Fibroblast of the conjunctiva (primary cell): ENCODE data around the gene KCNMA1.

ENCODE experiments used
- DNase-seq: peaks from one replicate; pipeline ENCODE4 v3.0.0-alpha.2; 2010; ENCODE audit warnings: low read depth

KCNMA1 gene

GRCh38 chr10:77111611-77112550 lies 525.7 kb downstream of the KCNMA1 start:
- DNase-seq: peak; percentile 63

GRCh38 chr10:77110757-77111156 lies 526.9 kb downstream of the KCNMA1 start:
- DNase-seq: no peak

GRCh38 chr10:77109351-77109994 lies 528.1 kb downstream of the KCNMA1 start:
- no peak for DNase-seq

- DNase-seq: no peak
Measured at GRCh38 chr10:77106676-77107075, 530.9 kb downstream of the KCNMA1 start.

- DNase-seq: peak; percentile 57
Measured at GRCh38 chr10:77105761-77106221, 531.8 kb downstream of the KCNMA1 start.

GRCh38 chr10:77104459-77104980 lies 533.1 kb downstream of the KCNMA1 start:
- DNase-seq: peak; percentile 87

- DNase-seq: no peak
Measured at GRCh38 chr10:77103213-77103612, 534.4 kb downstream of the KCNMA1 start.

- no peak for DNase-seq
Measured at GRCh38 chr10:77101341-77101740, 536.3 kb downstream of the KCNMA1 start.

GRCh38 chr10:77099136-77099535 lies 538.5 kb downstream of the KCNMA1 start:
- DNase-seq: no peak

- DNase-seq: no peak
Measured at GRCh38 chr10:77097625-77098024, 540.0 kb downstream of the KCNMA1 start.

- no peak for DNase-seq
Measured at GRCh38 chr10:77093126-77093525, 544.5 kb downstream of the KCNMA1 start.

GRCh38 chr10:77091597-77092165 lies 545.9 kb downstream of the KCNMA1 start:
- DNase-seq: no peak

- no peak for DNase-seq
Measured at GRCh38 chr10:77090381-77091356, 546.9 kb downstream of the KCNMA1 start.

- no peak for DNase-seq
Measured at GRCh38 chr10:77087366-77087765, 550.2 kb downstream of the KCNMA1 start.

- no peak for DNase-seq
Measured at GRCh38 chr10:77086081-77086480, 551.5 kb downstream of the KCNMA1 start.

GRCh38 chr10:77085344-77085743 lies 552.3 kb downstream of the KCNMA1 start:
- DNase-seq: no peak

GRCh38 chr10:77084431-77085144 lies 553.0 kb downstream of the KCNMA1 start:
- no peak for DNase-seq

- DNase-seq: peak; percentile 12
Measured at GRCh38 chr10:77082601-77083252, 554.9 kb downstream of the KCNMA1 start.

- DNase-seq: no peak
Measured at GRCh38 chr10:77081481-77081891, 556.1 kb downstream of the KCNMA1 start.

GRCh38 chr10:77080361-77081027 lies 557.1 kb downstream of the KCNMA1 start:
- no peak for DNase-seq
